Measurements from ENCODE around the gene SLC6A9.

Gene SLC6A9

DNA sequence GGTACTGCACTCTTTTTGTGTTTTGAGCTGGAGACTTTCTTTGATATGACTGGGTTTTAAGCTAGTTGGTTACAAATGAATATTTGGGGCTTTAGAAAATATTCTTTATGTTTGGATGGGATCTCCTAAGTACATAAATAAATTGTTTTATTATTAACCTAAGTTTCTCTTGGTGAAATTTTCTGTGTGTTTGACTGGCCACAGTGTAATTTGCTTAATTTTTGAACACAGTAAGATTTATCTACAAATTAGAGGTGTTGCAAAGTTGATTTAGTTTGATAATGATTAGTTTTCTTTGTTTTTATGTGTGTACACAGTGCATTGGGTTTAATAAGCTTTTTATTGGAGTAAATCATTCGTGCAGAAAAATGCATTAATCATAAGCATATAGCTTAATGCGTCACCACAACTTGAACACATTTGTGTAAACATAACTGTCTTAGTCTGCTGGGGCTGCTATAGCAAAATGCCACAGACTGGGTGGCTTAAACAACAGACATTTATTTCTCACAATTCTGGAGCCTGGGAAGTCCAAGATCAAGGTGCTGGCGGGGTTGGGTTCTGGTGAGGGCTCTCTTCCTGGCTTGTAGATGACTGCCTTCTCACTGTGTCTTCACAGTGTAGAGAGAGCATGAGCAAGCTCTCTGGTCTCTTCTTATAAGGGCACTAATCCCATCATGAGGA lies 17.4 kb upstream of the SLC6A9 start:
- Histone ChIP-seq H3K9ac (ENCODE audit: low read length in 2 of 2) (no peak overlapping the region), H3K9me3 (ENCODE audit: control insufficient read depth in 2 of 2, low read length in 2 of 2) (no peaks in the 10 kb centered on the region), H3K36me3 (ENCODE audit: control insufficient read depth in 2 of 2, insufficient read depth in 2 of 2, low read length in 2 of 2) (no peaks in the 10 kb centered on the region), H3K4me3 (ENCODE audit: low read length in 2 of 2) (no peak overlapping the region), H3K4me1 (ENCODE audit: control insufficient read depth, insufficient read depth, low read length) (peaks cover 10% of the 10 kb centered on the region), H3K27me3 (ENCODE audit: control insufficient read depth in 1 of 2, insufficient read depth in 2 of 2, low read length in 2 of 2) (no peaks in the 10 kb centered on the region), H3K27ac (ENCODE audit: low read length) (no peak overlapping the region)

DNA sequence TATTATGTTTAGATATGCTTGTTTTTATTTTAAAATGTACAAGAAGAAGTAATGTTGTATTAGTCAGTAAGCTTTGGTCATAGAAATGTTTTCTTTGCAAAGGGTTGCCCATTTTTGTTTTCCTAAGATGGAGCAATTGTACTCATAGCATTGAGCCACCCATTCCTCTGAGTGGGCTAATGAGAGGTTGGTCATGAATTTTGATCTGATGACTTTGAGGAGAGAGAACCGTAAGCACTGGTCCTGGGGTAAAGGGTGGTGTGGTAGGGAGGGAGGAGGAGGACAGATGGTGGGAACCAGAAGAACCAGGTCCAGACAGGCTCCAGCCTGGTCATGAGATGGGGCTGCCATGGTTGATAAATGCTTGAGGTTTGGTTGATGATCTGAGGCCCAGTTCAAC lies 15.9 kb upstream of the SLC6A9 start:
- Histone ChIP-seq H3K36me3 (ENCODE audit: control insufficient read depth in 2 of 2, insufficient read depth in 2 of 2, low read length in 2 of 2) (no peaks in the 10 kb centered on the region), H3K27ac (ENCODE audit: low read length) (no peak overlapping the region), H3K4me3 (ENCODE audit: low read length in 2 of 2) (no peak overlapping the region), H3K9ac (ENCODE audit: low read length in 2 of 2) (no peak overlapping the region), H3K4me1 (ENCODE audit: control insufficient read depth, insufficient read depth, low read length) (peaks cover 10% of the 10 kb centered on the region), H3K9me3 (ENCODE audit: control insufficient read depth in 2 of 2, low read length in 2 of 2) (no peaks in the 10 kb centered on the region), H3K27me3 (ENCODE audit: control insufficient read depth in 1 of 2, insufficient read depth in 2 of 2, low read length in 2 of 2) (no peaks in the 10 kb centered on the region)

DNA sequence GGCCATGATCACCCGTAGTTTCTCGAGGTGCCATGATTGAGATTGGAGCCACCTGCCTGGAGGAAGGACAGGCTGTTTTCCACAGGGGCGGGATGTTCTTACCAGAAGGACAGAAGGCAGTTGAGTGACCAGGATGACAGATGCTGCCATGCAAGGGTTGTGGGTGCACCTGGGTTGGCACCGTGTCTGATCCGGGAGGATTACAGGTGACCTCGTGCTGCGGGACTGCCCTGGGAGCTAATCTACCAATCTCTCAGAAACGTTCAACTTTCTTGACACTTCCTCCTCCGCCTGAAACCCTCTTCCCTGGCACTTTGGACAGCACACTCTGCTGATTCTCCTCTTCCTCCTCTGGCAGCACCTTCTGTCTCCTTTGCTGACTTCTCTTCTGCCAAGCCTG lies 13.8 kb upstream of the SLC6A9 start:
- Histone ChIP-seq H3K4me3 (ENCODE audit: low read length in 2 of 2) (no peak overlapping the region), H3K9me3 (ENCODE audit: control insufficient read depth in 2 of 2, low read length in 2 of 2) (no peaks in the 10 kb centered on the region), H3K9ac (ENCODE audit: low read length in 2 of 2) (no peak overlapping the region), H3K4me1 (ENCODE audit: control insufficient read depth, insufficient read depth, low read length) (peaks cover 10% of the 10 kb centered on the region), H3K27ac (ENCODE audit: low read length) (no peak overlapping the region), H3K36me3 (ENCODE audit: control insufficient read depth in 2 of 2, insufficient read depth in 2 of 2, low read length in 2 of 2) (no peaks in the 10 kb centered on the region), H3K27me3 (ENCODE audit: control insufficient read depth in 1 of 2, insufficient read depth in 2 of 2, low read length in 2 of 2) (no peaks in the 10 kb centered on the region)

DNA sequence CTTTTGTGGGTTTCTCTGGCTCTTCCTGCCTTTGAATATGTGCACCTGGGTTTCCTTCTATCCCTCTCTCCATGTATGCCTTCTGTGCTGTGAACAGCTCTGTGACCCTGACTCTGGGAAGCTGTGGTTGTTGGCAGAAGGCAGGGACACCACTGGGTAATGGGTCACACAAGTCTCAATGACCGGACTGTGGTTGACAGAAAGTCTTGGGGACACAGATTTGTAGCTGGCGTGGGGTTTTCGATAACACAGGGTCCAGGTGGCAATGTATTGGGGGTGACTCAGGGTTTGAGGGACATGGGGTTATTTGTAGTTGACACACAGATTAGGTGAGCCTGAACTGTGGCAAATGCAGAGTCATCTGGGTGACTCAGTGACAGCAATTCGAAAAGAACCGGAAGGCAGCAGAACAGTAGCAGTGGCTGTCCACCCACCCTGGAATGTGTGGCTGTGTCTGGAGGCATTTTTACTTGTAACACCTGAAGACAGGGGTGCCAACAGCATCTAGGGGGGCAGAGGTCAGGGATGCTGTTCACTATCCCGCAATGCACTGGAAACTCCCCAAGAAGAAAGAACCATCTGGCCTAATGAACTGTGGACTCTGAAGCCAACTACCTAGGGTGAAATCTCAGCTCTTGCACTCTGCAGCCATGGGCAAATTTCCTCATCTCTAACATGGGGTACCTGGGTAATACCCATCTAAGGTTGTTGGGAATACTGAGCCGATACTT lies 13.0 kb upstream of the SLC6A9 start:
- Histone ChIP-seq H3K36me3 (ENCODE audit: control insufficient read depth in 2 of 2, insufficient read depth in 2 of 2, low read length in 2 of 2) (no peaks in the 10 kb centered on the region), H3K27me3 (ENCODE audit: control insufficient read depth in 1 of 2, insufficient read depth in 2 of 2, low read length in 2 of 2) (no peaks in the 10 kb centered on the region), H3K9me3 (ENCODE audit: control insufficient read depth in 2 of 2, low read length in 2 of 2) (no peaks in the 10 kb centered on the region), H3K9ac (ENCODE audit: low read length in 2 of 2) (no peak overlapping the region), H3K4me1 (ENCODE audit: control insufficient read depth, insufficient read depth, low read length) (peaks cover 10% of the 10 kb centered on the region), H3K27ac (ENCODE audit: low read length) (no peak overlapping the region), H3K4me3 (ENCODE audit: low read length in 2 of 2) (no peak overlapping the region)

DNA sequence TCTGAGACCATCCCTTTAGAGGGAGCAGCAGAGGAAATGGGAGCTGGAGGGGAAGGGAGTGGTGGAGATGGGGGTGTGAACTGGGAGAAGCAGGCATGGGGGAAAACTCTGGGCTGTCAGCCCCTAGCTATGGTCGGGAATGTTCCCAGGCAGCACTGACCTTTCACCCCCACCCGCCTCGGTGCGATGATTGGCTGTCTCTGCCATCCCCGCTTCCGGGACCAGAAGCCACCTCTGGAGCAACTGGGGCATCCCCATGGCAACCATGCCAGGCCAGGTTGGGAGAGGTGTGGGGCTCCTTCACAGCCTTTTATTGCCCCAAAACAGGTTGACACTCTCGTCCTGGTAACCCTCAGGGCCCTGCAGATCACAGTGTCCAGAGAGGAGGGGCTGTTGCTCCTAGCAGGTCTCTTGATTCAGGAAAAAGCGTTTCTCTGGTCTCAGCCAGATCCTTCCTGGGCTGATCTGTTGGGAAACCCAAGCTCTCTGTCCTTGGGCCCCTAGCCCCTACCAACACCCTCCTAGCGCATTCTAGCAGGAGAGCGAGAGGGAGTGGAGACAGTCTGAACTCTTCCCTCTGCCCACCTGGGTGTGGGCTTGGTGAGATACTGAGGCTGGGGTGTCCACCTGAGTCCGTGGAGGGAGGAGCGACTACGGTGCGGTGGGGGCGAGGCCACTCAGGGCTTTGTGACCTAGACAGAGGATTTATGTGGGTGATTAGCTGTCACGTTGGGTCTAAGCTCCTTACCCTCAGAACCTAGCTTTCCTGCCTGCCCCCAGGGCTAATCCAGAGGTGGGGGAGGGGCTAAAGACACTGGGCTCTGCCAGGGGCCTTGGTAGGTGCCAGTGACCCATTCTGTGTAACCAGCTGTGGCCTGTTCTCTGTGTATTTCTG lies 12.2 kb upstream of the SLC6A9 start:
- Histone ChIP-seq H3K9ac (ENCODE audit: low read length in 2 of 2) (no peak overlapping the region), H3K4me3 (ENCODE audit: low read length in 2 of 2) (no peak overlapping the region), H3K27ac (ENCODE audit: low read length) (no peak overlapping the region), H3K4me1 (ENCODE audit: control insufficient read depth, insufficient read depth, low read length) (peaks cover 10% of the 10 kb centered on the region), H3K9me3 (ENCODE audit: control insufficient read depth in 2 of 2, low read length in 2 of 2) (no peaks in the 10 kb centered on the region), H3K36me3 (ENCODE audit: control insufficient read depth in 2 of 2, insufficient read depth in 2 of 2, low read length in 2 of 2) (no peaks in the 10 kb centered on the region), H3K27me3 (ENCODE audit: control insufficient read depth in 1 of 2, insufficient read depth in 2 of 2, low read length in 2 of 2) (no peaks in the 10 kb centered on the region)

DNA sequence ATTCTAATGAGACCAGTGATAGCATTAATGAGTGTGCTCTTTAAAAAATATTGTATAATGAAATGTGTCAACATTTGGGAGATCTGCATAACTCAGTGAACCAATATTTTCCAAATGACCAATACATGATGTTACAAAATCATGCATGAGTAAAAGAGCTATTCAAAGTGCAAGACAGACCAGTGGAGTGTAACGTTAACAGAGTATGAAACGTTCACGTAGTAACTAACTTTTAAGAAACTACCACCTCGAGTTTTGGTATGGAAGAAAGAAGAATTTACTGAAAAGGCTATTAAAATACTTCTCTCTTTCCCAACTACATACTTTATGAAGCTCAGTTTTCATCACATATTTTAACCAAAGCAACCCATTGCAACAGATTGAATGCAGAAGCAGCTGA lies 9.6 kb upstream of the SLC6A9 start:
- no peaks in the 10 kb centered on the region for H3K36me3 ChIP-seq (ENCODE audit: control insufficient read depth in 2 of 2, insufficient read depth in 2 of 2, low read length in 2 of 2)
- H3K9me3 ChIP-seq (ENCODE audit: control insufficient read depth in 2 of 2, low read length in 2 of 2): no peaks in the 10 kb centered on the region
- no peak overlapping the region for H3K4me3 ChIP-seq (ENCODE audit: low read length in 2 of 2)
- H3K27me3 ChIP-seq (ENCODE audit: control insufficient read depth in 1 of 2, insufficient read depth in 2 of 2, low read length in 2 of 2): no peaks in the 10 kb centered on the region
- H3K9ac ChIP-seq (ENCODE audit: low read length in 2 of 2): no peak overlapping the region
- no peak overlapping the region for H3K27ac ChIP-seq (ENCODE audit: low read length)
- peaks cover 14% of the 10 kb centered on the region for H3K4me1 ChIP-seq (ENCODE audit: control insufficient read depth, insufficient read depth, low read length)

DNA sequence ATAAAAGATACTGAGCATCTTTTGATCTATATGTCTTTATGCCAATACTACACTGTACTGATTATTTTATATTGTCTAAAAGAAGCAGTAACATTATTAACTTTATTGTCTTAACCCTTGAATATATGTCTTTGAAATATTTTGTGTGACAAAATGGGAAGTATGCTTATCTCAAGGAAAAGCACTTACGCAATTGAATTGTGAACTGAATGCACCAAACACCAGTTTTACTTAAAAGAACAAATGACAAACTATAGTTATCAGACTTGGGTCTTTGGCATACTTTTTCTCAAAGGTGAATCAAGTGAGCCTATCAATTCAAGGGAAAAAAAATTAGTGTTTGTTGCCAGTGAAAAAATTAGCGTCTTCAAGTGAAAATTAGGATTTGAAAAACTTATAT lies 9.2 kb upstream of the SLC6A9 start:
- H3K27ac ChIP-seq (ENCODE audit: low read length): no peak overlapping the region
- H3K4me1 ChIP-seq (ENCODE audit: control insufficient read depth, insufficient read depth, low read length): peaks cover 19% of the 10 kb centered on the region
- no peaks in the 10 kb centered on the region for H3K36me3 ChIP-seq (ENCODE audit: control insufficient read depth in 2 of 2, insufficient read depth in 2 of 2, low read length in 2 of 2)
- H3K27me3 ChIP-seq (ENCODE audit: control insufficient read depth in 1 of 2, insufficient read depth in 2 of 2, low read length in 2 of 2): no peaks in the 10 kb centered on the region
- no peak overlapping the region for H3K4me3 ChIP-seq (ENCODE audit: low read length in 2 of 2)
- H3K9me3 ChIP-seq (ENCODE audit: control insufficient read depth in 2 of 2, low read length in 2 of 2): no peaks in the 10 kb centered on the region
- no peak overlapping the region for H3K9ac ChIP-seq (ENCODE audit: low read length in 2 of 2)

DNA sequence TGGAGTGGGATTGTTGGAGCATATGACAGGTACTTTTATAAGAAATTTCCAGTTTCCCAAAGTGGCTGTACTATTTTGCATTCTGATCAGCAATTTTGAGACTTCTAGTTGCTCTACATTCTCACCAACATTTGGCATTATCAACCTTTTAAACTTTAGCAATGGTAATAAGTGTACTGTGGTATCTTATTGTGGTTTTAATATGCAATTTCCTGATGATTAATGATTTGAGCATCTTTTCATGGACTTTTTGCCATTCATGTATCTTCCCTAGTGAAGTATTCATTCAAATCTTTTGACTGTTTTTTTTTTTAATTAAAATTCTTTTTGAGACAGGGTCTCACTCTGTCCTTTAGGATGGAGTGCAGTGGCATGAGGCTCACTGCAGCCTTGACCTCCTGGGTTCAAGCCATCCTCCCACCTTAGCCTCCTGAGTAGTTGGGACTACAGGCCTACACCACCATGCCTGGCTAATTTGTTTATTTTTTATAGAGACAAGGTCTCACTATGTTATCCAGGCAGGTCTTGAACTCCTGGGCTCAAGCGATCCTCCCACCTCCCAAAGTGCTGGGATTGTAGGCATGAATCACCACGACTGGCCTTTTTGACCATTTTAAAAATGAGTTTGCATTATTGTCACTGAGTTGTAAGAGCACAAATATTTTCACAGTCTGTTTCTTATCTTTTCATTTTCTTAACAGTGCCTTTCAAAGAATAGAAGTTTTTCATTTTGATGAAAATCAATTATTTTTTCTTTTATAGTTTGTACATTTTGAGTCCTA lies 7.8 kb upstream of the SLC6A9 start:
- peaks cover 27% of the 10 kb centered on the region for H3K4me1 ChIP-seq (ENCODE audit: control insufficient read depth, insufficient read depth, low read length)
- H3K36me3 ChIP-seq (ENCODE audit: control insufficient read depth in 2 of 2, insufficient read depth in 2 of 2, low read length in 2 of 2): no peaks in the 10 kb centered on the region
- H3K9me3 ChIP-seq (ENCODE audit: control insufficient read depth in 2 of 2, low read length in 2 of 2): no peaks in the 10 kb centered on the region
- no peak overlapping the region for H3K9ac ChIP-seq (ENCODE audit: low read length in 2 of 2)
- no peaks in the 10 kb centered on the region for H3K27me3 ChIP-seq (ENCODE audit: control insufficient read depth in 1 of 2, insufficient read depth in 2 of 2, low read length in 2 of 2)
- no peak overlapping the region for H3K4me3 ChIP-seq (ENCODE audit: low read length in 2 of 2)
- no peak overlapping the region for H3K27ac ChIP-seq (ENCODE audit: low read length)

DNA sequence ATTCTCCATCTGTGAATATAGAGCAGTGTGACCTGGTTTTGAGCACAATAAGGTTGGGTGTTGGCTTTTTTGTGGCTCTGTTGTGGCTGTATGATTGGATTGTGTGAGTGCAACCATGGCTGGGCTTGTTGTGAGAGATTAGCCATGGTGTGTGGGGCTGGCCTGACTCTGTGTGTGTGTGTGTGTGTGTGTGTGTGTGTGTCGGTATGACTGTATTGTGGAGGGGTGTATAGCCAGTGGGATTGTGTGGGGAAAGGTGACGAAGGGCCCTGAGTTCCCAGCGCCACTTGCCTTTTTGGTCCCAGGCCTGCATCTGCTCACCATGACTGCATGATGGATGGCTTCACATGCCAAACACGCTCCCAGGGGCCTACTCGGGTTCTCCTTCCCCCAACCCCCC lies 5.9 kb upstream of the SLC6A9 start:
- peaks cover 38% of the 10 kb centered on the region for H3K4me1 ChIP-seq (ENCODE audit: control insufficient read depth, insufficient read depth, low read length)
- H3K27ac ChIP-seq (ENCODE audit: low read length): no peak overlapping the region
- no peak overlapping the region for H3K9ac ChIP-seq (ENCODE audit: low read length in 2 of 2)
- H3K9me3 ChIP-seq (ENCODE audit: control insufficient read depth in 2 of 2, low read length in 2 of 2): no peaks in the 10 kb centered on the region
- no peak overlapping the region for H3K4me3 ChIP-seq (ENCODE audit: low read length in 2 of 2)
- no peaks in the 10 kb centered on the region for H3K36me3 ChIP-seq (ENCODE audit: control insufficient read depth in 2 of 2, insufficient read depth in 2 of 2, low read length in 2 of 2)
- no peaks in the 10 kb centered on the region for H3K27me3 ChIP-seq (ENCODE audit: control insufficient read depth in 1 of 2, insufficient read depth in 2 of 2, low read length in 2 of 2)

DNA sequence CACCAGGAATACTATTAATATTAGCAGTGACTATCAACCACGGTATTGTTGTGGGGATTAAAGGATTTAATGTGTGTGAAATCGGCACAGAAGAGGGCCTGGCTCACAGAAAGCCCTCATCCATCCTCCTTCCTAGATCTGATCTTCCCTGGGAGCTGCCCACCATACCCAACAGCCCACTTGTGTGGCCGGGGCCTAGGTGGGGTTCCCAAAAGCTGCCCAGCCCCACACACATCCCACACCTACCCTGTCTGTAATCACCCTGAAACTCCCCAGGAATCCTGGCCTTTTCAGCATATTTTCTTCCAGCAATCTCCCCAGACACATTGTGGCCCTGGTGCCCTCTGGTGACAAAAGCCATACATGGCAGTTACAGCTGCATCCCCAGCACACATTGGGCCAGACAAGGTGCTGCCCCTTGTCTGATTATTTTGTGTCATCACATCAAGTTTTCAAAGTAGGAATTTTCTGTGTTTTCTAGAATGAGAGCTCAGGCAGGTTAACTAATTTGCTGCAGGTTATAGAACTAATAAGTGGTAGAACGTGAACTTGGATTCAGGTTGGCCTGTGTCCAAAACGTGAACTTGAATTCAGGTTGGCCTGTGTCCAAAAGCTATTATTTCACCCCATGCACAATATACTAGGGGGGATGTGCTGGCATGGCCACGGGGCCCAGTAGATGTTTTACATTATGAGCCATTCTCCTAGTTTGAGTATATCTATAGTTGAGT lies 5.3 kb upstream of the SLC6A9 start:
- Histone ChIP-seq H3K4me3 (ENCODE audit: low read length in 2 of 2) (no peak overlapping the region), H3K27me3 (ENCODE audit: control insufficient read depth in 1 of 2, insufficient read depth in 2 of 2, low read length in 2 of 2) (no peaks in the 10 kb centered on the region), H3K4me1 (ENCODE audit: control insufficient read depth, insufficient read depth, low read length) (peaks cover 44% of the 10 kb centered on the region), H3K27ac (ENCODE audit: low read length) (peak overlapping the region; percentile 55), H3K36me3 (ENCODE audit: control insufficient read depth in 2 of 2, insufficient read depth in 2 of 2, low read length in 2 of 2) (no peaks in the 10 kb centered on the region), H3K9ac (ENCODE audit: low read length in 2 of 2) (no peak overlapping the region), H3K9me3 (ENCODE audit: control insufficient read depth in 2 of 2, low read length in 2 of 2) (no peaks in the 10 kb centered on the region)

Measured in stomach smooth muscle (tissue), 2 donors.